Measurements from ENCODE around the gene SNX10.

SNX10 gene

GRCh38 chr7:26345837-26346236 lies 54.2 kb downstream of the SNX10 start:
- Histone ChIP-seq H3K9me3 (ENCODE audit: control insufficient read depth, low read length) (no peaks in the 10 kb centered on the region), H3K4me1 (ENCODE audit: control insufficient read depth, insufficient read depth, low read length) (no peaks in the 10 kb centered on the region), H3K27me3 (ENCODE audit: control insufficient read depth, insufficient read depth, low read length) (no peaks in the 10 kb centered on the region), H3K36me3 (ENCODE audit: control insufficient read depth, insufficient read depth, low read length) (no peaks in the 10 kb centered on the region), H3K9ac (ENCODE audit: low read length) (no peak overlapping the region), H3K4me3 (ENCODE audit: low read length) (no peak overlapping the region)

GRCh38 chr7:26346611-26347203 lies 55.0 kb downstream of the SNX10 start:
- no peaks in the 10 kb centered on the region for H3K4me1 ChIP-seq (ENCODE audit: control insufficient read depth, insufficient read depth, low read length)
- H3K4me3 ChIP-seq (ENCODE audit: low read length): no peak overlapping the region
- H3K27me3 ChIP-seq (ENCODE audit: control insufficient read depth, insufficient read depth, low read length): no peaks in the 10 kb centered on the region

DNA sequence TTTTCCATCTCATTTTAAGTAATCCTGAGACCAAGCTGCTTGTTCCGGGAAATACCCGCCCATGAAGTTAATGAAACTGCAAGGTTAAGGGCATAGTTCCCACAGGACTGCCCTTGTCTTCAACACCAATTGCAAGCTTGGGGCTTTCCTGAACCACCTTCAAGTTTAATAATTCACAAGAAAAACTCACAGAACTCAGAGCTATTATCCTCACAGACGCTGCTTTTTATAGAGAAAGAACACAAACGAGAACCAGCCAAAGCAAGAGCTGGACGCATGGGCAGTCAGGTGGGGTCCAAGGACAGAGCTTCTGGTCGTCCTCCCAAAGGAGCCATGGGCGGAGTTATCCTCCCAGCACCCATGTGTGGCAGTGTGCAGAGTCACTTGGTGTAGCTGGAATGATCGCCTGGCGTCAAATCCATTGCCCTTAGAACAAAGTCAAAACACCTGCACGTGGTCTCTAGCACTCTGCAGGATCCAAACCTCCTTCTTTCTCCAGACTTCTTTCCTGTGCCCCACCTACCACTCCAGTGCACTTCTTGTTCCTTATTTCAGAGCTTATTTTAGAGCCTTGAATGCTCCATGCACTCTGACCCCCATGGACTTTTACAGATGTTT lies 56.7 kb downstream of the SNX10 start:
- Histone ChIP-seq H3K4me3 (ENCODE audit: low read length) (no peak overlapping the region), H3K9me3 (ENCODE audit: control insufficient read depth, low read length) (no peaks in the 10 kb centered on the region), H3K9ac (ENCODE audit: low read length) (no peak overlapping the region), H3K4me1 (ENCODE audit: control insufficient read depth, insufficient read depth, low read length) (no peaks in the 10 kb centered on the region), H3K36me3 (ENCODE audit: control insufficient read depth, insufficient read depth, low read length) (no peaks in the 10 kb centered on the region), H3K27me3 (ENCODE audit: control insufficient read depth, insufficient read depth, low read length) (no peaks in the 10 kb centered on the region)

More at GRCh38 chr7:26346611-26347203, 55.0 kb downstream of the SNX10 start:
- Histone ChIP-seq H3K9me3 (ENCODE audit: control insufficient read depth, low read length) (no peaks in the 10 kb centered on the region), H3K9ac (ENCODE audit: low read length) (no peak overlapping the region), H3K36me3 (ENCODE audit: control insufficient read depth, insufficient read depth, low read length) (no peaks in the 10 kb centered on the region)

- Histone ChIP-seq H3K9me3 (ENCODE audit: control insufficient read depth, low read length) (no peaks in the 10 kb centered on the region), H3K9ac (ENCODE audit: low read length) (no peak overlapping the region), H3K27me3 (ENCODE audit: control insufficient read depth, insufficient read depth, low read length) (no peaks in the 10 kb centered on the region), H3K36me3 (ENCODE audit: control insufficient read depth, insufficient read depth, low read length) (no peaks in the 10 kb centered on the region), H3K4me1 (ENCODE audit: control insufficient read depth, insufficient read depth, low read length) (no peaks in the 10 kb centered on the region), H3K4me3 (ENCODE audit: low read length) (no peak overlapping the region)
Measured at GRCh38 chr7:26349005-26349915, 57.6 kb downstream of the SNX10 start.

DNA sequence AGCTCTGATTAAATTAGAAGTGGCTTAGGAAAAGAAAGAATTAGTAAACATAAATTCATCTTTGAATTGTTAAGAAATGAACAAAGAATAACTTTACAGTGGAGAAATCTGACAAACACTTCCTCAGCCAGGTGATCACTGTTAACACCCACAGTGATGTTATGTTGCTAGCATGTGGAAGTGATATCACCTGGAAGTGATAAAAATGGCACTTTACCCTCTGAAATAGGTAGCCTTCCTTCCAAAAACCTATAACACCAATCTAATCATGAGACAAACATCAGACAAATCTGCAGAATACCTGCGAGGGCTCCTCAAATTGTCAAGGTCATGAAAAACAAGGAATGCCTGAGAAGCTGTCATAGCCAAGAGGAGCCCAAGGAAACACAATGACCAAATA lies 59.5 kb downstream of the SNX10 start:
- no peak overlapping the region for H3K4me3 ChIP-seq (ENCODE audit: low read length)
- no peaks in the 10 kb centered on the region for H3K27me3 ChIP-seq (ENCODE audit: control insufficient read depth, insufficient read depth, low read length)
- H3K9ac ChIP-seq (ENCODE audit: low read length): no peak overlapping the region
- H3K9me3 ChIP-seq (ENCODE audit: control insufficient read depth, low read length): no peaks in the 10 kb centered on the region
- no peaks in the 10 kb centered on the region for H3K4me1 ChIP-seq (ENCODE audit: control insufficient read depth, insufficient read depth, low read length)
- no peaks in the 10 kb centered on the region for H3K36me3 ChIP-seq (ENCODE audit: control insufficient read depth, insufficient read depth, low read length)

DNA sequence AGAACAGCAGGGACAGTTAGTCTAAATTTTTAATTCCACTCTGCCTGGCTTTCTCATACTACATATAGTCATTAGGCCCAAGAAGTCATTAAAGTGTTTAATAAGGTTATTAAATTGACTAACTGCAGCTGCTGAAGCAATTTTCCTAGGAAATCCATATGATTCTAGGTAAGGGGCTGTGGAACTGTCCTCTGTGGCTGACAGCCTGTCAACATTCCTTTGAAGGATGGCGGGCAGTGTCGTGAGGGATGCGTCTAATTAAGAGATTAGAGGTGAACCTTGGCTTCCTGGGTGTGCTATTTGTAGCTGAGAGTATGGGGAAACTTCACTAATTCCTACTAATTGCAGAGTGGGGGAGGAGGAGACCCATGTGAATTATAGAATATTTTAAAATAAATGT lies 64.6 kb downstream of the SNX10 start:
- H3K4me1 ChIP-seq (ENCODE audit: control insufficient read depth, insufficient read depth, low read length): no peaks in the 10 kb centered on the region
- H3K4me3 ChIP-seq (ENCODE audit: low read length): no peak overlapping the region
- H3K27me3 ChIP-seq (ENCODE audit: control insufficient read depth, insufficient read depth, low read length): no peaks in the 10 kb centered on the region
- H3K9ac ChIP-seq (ENCODE audit: low read length): no peak overlapping the region
- no peaks in the 10 kb centered on the region for H3K9me3 ChIP-seq (ENCODE audit: control insufficient read depth, low read length)
- H3K36me3 ChIP-seq (ENCODE audit: control insufficient read depth, insufficient read depth, low read length): no peaks in the 10 kb centered on the region

GRCh38 chr7:26356929-26357798 lies 65.5 kb downstream of the SNX10 start:
- Histone ChIP-seq H3K9ac (ENCODE audit: low read length) (no peak overlapping the region), H3K4me3 (ENCODE audit: low read length) (no peak overlapping the region), H3K9me3 (ENCODE audit: control insufficient read depth, low read length) (no peaks in the 10 kb centered on the region), H3K27me3 (ENCODE audit: control insufficient read depth, insufficient read depth, low read length) (no peaks in the 10 kb centered on the region), H3K36me3 (ENCODE audit: control insufficient read depth, insufficient read depth, low read length) (no peaks in the 10 kb centered on the region), H3K4me1 (ENCODE audit: control insufficient read depth, insufficient read depth, low read length) (no peaks in the 10 kb centered on the region)

GRCh38 chr7:26357799-26358151 lies 66.1 kb downstream of the SNX10 start:
- H3K27me3 ChIP-seq (ENCODE audit: control insufficient read depth, insufficient read depth, low read length): no peaks in the 10 kb centered on the region
- no peaks in the 10 kb centered on the region for H3K9me3 ChIP-seq (ENCODE audit: control insufficient read depth, low read length)
- no peak overlapping the region for H3K9ac ChIP-seq (ENCODE audit: low read length)
- no peaks in the 10 kb centered on the region for H3K4me1 ChIP-seq (ENCODE audit: control insufficient read depth, insufficient read depth, low read length)
- H3K4me3 ChIP-seq (ENCODE audit: low read length): no peak overlapping the region
- H3K36me3 ChIP-seq (ENCODE audit: control insufficient read depth, insufficient read depth, low read length): no peaks in the 10 kb centered on the region

DNA sequence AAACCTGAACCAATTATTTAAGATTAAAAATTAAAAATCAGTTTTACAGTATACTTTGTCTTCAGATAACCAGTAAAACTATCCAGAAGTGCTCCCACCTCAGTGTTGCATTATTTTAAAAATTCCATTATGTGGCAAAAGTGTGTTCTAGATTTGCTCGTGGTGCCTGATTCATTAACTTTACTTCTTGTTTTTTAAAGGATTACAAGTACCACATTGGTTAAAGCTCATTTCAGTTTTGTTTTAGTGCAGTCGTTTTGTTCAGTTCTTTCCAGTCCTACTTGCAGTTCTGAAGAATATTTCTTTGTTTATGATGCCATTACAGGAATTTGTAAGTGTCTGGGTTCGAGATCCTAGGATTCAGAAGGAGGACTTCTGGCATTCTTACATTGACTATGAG lies 69.0 kb downstream of the SNX10 start:
- no peak overlapping the region for H3K9ac ChIP-seq (ENCODE audit: low read length)
- H3K4me3 ChIP-seq (ENCODE audit: low read length): no peak overlapping the region
- peaks cover 3% of the 10 kb centered on the region for H3K4me1 ChIP-seq (ENCODE audit: control insufficient read depth, insufficient read depth, low read length)
- no peaks in the 10 kb centered on the region for H3K36me3 ChIP-seq (ENCODE audit: control insufficient read depth, insufficient read depth, low read length)
- no peaks in the 10 kb centered on the region for H3K27me3 ChIP-seq (ENCODE audit: control insufficient read depth, insufficient read depth, low read length)
- H3K9me3 ChIP-seq (ENCODE audit: control insufficient read depth, low read length): no peaks in the 10 kb centered on the region

GRCh38 chr7:26361637-26362036 lies 70.0 kb downstream of the SNX10 start:
- Histone ChIP-seq H3K36me3 (ENCODE audit: control insufficient read depth, insufficient read depth, low read length) (no peaks in the 10 kb centered on the region), H3K9me3 (ENCODE audit: control insufficient read depth, low read length) (no peaks in the 10 kb centered on the region), H3K9ac (ENCODE audit: low read length) (no peak overlapping the region), H3K4me1 (ENCODE audit: control insufficient read depth, insufficient read depth, low read length) (peaks cover 3% of the 10 kb centered on the region), H3K4me3 (ENCODE audit: low read length) (no peak overlapping the region), H3K27me3 (ENCODE audit: control insufficient read depth, insufficient read depth, low read length) (no peaks in the 10 kb centered on the region)

GRCh38 chr7:26363465-26363864 lies 71.8 kb downstream of the SNX10 start:
- no peaks in the 10 kb centered on the region for H3K9me3 ChIP-seq (ENCODE audit: control insufficient read depth, low read length)
- H3K4me1 ChIP-seq (ENCODE audit: control insufficient read depth, insufficient read depth, low read length): peaks cover 3% of the 10 kb centered on the region
- no peak overlapping the region for H3K4me3 ChIP-seq (ENCODE audit: low read length)
- no peaks in the 10 kb centered on the region for H3K27me3 ChIP-seq (ENCODE audit: control insufficient read depth, insufficient read depth, low read length)
- no peak overlapping the region for H3K9ac ChIP-seq (ENCODE audit: low read length)
- no peaks in the 10 kb centered on the region for H3K36me3 ChIP-seq (ENCODE audit: control insufficient read depth, insufficient read depth, low read length)
